HL-60 (cell line): ENCODE results near the gene CEP164.

ENCODE experiments used
- CTCF ChIP-seq: IDR thresholded peaks from one replicate; pipeline ENCODE4 v1.5.1; 2011; ENCODE audit warnings: low read length, control low read depth, inconsistent platforms; ENCODE audit not compliant: insufficient read depth
- REST ChIP-seq: IDR thresholded peaks from 2 replicates; pipeline ENCODE4 v1.6.1; 2012; ENCODE audit warnings: low read depth; ENCODE audit not compliant: insufficient replicate concordance

- no peak for TF ChIP-seq CTCF
- no peak for TF ChIP-seq REST
Observed at GRCh38 chr11:117442869-117443239, 115.2 kb downstream of the CEP164 start.
